ENCODE measurements around the gene FANCL.
"Not testable (repeated sequence)": the region's sequence is repeated elsewhere in the genome, so short reads cannot be mapped to it uniquely, and the experiment has no call there.

FANCL gene

DNA sequence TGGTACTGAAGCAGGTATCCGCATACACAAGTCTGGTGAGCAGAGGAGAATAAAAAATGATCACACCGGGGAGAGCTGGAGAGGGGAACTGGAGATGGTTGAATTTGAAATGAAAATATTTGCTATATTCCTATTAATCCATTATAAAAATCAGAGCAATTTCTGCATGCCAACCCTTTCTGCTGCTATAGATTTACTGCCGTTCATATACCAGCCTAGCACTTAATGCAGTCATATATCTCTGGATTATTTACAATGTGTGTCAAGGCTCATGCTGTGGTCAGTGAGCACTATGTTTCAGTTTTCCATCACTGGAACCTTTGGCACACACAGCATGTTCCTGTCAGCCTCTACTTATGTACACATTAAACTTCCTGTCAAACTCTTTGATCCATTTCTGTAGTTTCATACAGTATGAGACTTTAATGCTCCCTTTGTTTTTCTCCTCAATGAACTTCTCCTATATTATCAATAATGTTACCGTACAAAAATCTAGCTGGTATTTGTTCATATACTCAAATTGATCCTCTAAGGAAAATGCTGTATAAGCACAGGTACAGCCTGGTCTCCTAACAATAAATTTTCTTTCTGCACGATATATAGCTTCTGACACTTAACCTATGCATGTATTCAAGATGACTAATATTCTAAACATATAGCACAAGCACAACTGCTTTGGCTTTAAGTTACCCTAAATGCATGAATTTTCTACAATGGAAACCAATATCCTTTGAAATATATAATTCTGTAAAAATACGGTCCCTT lies 36.7 kb downstream of the FANCL start:
- Histone ChIP-seq H3K27ac (ENCODE audit: low read depth, low read length, severe bottlenecking) (no peak overlapping the region), H3K4me3 (ENCODE audit: extremely low read depth, insufficient read depth, low read length, poor library complexity, severe bottlenecking) (no peak overlapping the region), H3K9me3 (ENCODE audit: control insufficient read depth, low read length) (no peaks in the 10 kb centered on the region), H3K4me1 (ENCODE audit: control insufficient read depth, insufficient read depth, low read length, poor library complexity, severe bottlenecking) (no peaks in the 10 kb centered on the region), H3K36me3 (ENCODE audit: control insufficient read depth, insufficient read depth, low read length) (no peaks in the 10 kb centered on the region)
- 92 to 100% methylated on average over 2 of the region's 6 CpGs for WGBS, 2 experiments (ENCODE audit: insufficient coverage in 2 of 2)

DNA sequence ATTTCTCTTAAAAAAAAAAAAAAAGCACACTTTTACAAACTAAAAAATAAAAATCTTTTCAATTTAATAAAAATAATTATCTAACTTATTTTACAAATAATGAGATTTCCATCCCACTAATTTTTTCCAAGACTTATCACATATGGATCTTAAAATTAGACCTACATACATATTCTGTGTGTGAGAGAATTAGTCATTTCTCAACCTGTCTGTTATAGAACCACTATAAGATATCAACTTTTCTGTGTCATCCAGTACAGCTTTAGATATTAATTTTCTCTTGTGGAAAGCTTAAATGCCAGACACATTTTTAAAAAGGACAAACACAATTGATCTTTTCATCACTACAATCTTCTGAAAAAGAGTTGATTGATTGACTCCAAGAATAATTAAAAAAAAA lies 38.1 kb downstream of the FANCL start:
- H3K27ac ChIP-seq (ENCODE audit: low read depth, low read length, severe bottlenecking) = no peak overlapping the region
- H3K4me1 ChIP-seq (ENCODE audit: control insufficient read depth, insufficient read depth, low read length, poor library complexity, severe bottlenecking) = no peaks in the 10 kb centered on the region
- no peaks in the 10 kb centered on the region for H3K9me3 ChIP-seq (ENCODE audit: control insufficient read depth, low read length)
- no peak overlapping the region for H3K4me3 ChIP-seq (ENCODE audit: extremely low read depth, insufficient read depth, low read length, poor library complexity, severe bottlenecking)
- no peaks in the 10 kb centered on the region for H3K36me3 ChIP-seq (ENCODE audit: control insufficient read depth, insufficient read depth, low read length)

DNA sequence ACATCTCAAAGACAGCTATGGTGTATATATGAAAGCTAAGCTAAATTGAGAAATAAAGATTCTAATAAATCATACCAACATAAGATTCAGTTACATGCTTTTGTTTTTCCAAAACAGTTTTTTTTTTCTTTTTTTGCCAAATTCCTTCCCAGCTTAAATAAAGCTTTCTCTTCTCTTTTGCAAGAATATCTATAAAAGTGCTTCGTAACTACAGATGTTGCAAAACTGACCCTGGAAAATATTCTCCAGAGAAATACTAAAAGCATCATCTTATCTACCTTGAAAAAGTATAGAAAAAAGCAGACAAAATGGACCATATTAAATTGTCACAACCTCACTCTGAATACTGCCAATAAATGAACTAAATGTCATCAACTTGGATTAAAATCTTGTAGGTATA lies 38.7 kb downstream of the FANCL start:
- no peaks in the 10 kb centered on the region for H3K9me3 ChIP-seq (ENCODE audit: control insufficient read depth, low read length)

GRCh38 chr2:58197894-58198293 lies 43.2 kb downstream of the FANCL start:
- no peaks in the 10 kb centered on the region for H3K36me3 ChIP-seq (ENCODE audit: control insufficient read depth, insufficient read depth, low read length)
- H3K4me3 ChIP-seq (ENCODE audit: extremely low read depth, insufficient read depth, low read length, poor library complexity, severe bottlenecking) = no peak overlapping the region
- H3K9me3 ChIP-seq (ENCODE audit: control insufficient read depth, low read length) = no peaks in the 10 kb centered on the region
- H3K27ac ChIP-seq (ENCODE audit: low read depth, low read length, severe bottlenecking) = no peak overlapping the region
- no peaks in the 10 kb centered on the region for H3K4me1 ChIP-seq (ENCODE audit: control insufficient read depth, insufficient read depth, low read length, poor library complexity, severe bottlenecking)
- WGBS, 2 experiments (ENCODE audit: insufficient coverage in 2 of 2) = 57 to 90% methylated on average over 1 of the region's 2 CpGs

More for the DNA sequence above, 38.7 kb downstream of the FANCL start:
- Histone ChIP-seq H3K27ac (ENCODE audit: low read depth, low read length, severe bottlenecking) (no peak overlapping the region), H3K4me3 (ENCODE audit: extremely low read depth, insufficient read depth, low read length, poor library complexity, severe bottlenecking) (no peak overlapping the region), H3K36me3 (ENCODE audit: control insufficient read depth, insufficient read depth, low read length) (no peaks in the 10 kb centered on the region), H3K4me1 (ENCODE audit: control insufficient read depth, insufficient read depth, low read length, poor library complexity, severe bottlenecking) (no peaks in the 10 kb centered on the region)
- 100% methylated on average over 1 of the region's 1 CpG; no CpG with 5 or more reads in 1 of the 2 experiments for WGBS, 2 experiments (ENCODE audit: insufficient coverage in 2 of 2)

DNA sequence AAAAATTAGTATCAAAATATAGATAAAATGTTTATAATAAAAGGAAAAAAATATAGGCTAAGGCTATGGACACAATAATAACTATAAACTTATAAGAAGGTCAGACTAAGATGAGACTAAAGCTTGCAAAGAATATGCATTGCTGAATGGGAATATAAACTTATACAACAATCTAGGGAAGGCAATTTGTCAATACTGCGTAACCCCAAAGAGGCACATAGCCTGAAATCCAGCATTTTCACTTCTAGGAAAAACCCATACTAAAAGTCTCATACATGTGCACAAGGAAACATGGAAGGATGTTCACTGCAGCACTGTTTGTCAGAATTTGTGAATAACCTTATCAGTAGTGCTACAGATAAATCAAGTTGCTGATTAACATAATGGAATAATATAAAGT lies 45.5 kb downstream of the FANCL start:
- Histone ChIP-seq H3K4me3 (ENCODE audit: extremely low read depth, insufficient read depth, low read length, poor library complexity, severe bottlenecking) (no peak overlapping the region), H3K4me1 (ENCODE audit: control insufficient read depth, insufficient read depth, low read length, poor library complexity, severe bottlenecking) (no peaks in the 10 kb centered on the region), H3K9me3 (ENCODE audit: control insufficient read depth, low read length) (no peaks in the 10 kb centered on the region), H3K36me3 (ENCODE audit: control insufficient read depth, insufficient read depth, low read length) (no peaks in the 10 kb centered on the region), H3K27ac (ENCODE audit: low read depth, low read length, severe bottlenecking) (no peak overlapping the region)
- WGBS, 2 experiments (ENCODE audit: insufficient coverage in 2 of 2) = no CpG with 5 or more reads among the region's 1 CpG

GRCh38 chr2:58194458-58194857 lies 46.7 kb downstream of the FANCL start:
- Histone ChIP-seq H3K4me3 (ENCODE audit: extremely low read depth, insufficient read depth, low read length, poor library complexity, severe bottlenecking) (no peak overlapping the region), H3K36me3 (ENCODE audit: control insufficient read depth, insufficient read depth, low read length) (no peaks in the 10 kb centered on the region), H3K9me3 (ENCODE audit: control insufficient read depth, low read length) (no peaks in the 10 kb centered on the region), H3K27ac (ENCODE audit: low read depth, low read length, severe bottlenecking) (no peak overlapping the region), H3K4me1 (ENCODE audit: control insufficient read depth, insufficient read depth, low read length, poor library complexity, severe bottlenecking) (no peaks in the 10 kb centered on the region)
- WGBS, 2 experiments (ENCODE audit: insufficient coverage in 2 of 2) = 80 to 88% methylated on average over 1 of the region's 2 CpGs

DNA sequence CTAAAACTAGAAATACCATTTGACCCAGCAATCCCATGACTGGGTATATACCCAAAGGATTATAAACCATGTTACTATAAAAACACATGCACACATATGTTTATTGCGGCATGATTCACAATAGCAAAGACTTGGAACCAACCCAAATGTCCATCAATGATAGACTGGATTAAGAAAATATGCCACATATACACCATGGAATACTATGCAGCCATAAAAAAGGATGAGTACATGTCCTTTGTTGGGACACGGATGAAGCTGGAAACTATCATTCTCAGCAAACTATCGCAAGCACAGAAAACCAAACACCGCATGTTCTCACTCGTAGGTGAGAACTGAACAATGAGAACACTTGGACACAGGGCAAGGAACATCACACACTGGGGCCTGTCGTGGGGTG lies 54.1 kb downstream of the FANCL start:
- not testable (repeated sequence) for H3K27ac ChIP-seq (ENCODE audit: low read depth, low read length, severe bottlenecking)
- 94 to 100% methylated on average over 2 to 5 of the region's 6 CpGs for WGBS, 2 experiments (ENCODE audit: insufficient coverage in 2 of 2)

DNA sequence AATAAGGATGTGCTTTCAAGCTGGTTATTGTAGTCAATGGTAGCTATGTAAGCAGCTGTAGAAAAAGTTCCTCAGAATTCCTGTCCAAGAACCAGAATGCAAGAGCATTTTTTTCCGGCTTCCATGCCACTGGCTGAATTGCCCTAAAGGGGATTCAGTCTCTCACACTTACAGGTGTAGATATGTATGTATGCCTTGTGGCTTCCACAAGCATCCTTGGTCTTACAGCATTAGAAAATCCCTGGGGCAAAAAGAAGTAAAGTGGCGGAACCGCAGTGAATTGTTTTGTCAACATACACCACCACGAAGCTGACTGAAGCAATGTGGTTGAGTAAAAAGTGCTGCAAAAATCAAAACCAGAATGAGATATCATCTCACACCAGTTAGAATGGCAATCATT lies 54.6 kb downstream of the FANCL start:
- Histone ChIP-seq H3K27ac (ENCODE audit: low read depth, low read length, severe bottlenecking) (no peak overlapping the region), H3K9me3 (ENCODE audit: control insufficient read depth, low read length) (no peaks in the 10 kb centered on the region), H3K4me3 (ENCODE audit: extremely low read depth, insufficient read depth, low read length, poor library complexity, severe bottlenecking) (no peak overlapping the region), H3K36me3 (ENCODE audit: control insufficient read depth, insufficient read depth, low read length) (peaks cover 5% of the 10 kb centered on the region), H3K4me1 (ENCODE audit: control insufficient read depth, insufficient read depth, low read length, poor library complexity, severe bottlenecking) (no peaks in the 10 kb centered on the region)
- WGBS, 2 experiments (ENCODE audit: insufficient coverage in 2 of 2) = no CpG with 5 or more reads among the region's 4 CpGs

More for the DNA sequence above, 54.1 kb downstream of the FANCL start:
- not testable (repeated sequence) for H3K36me3 ChIP-seq (ENCODE audit: control insufficient read depth, insufficient read depth, low read length); H3K4me3 ChIP-seq (ENCODE audit: extremely low read depth, insufficient read depth, low read length, poor library complexity, severe bottlenecking); H3K9me3 ChIP-seq (ENCODE audit: control insufficient read depth, low read length); H3K4me1 ChIP-seq (ENCODE audit: control insufficient read depth, insufficient read depth, low read length, poor library complexity, severe bottlenecking)

- Histone ChIP-seq H3K27ac (ENCODE audit: low read depth, low read length, severe bottlenecking) (no peak overlapping the region), H3K4me3 (ENCODE audit: extremely low read depth, insufficient read depth, low read length, poor library complexity, severe bottlenecking) (no peak overlapping the region), H3K36me3 (ENCODE audit: control insufficient read depth, insufficient read depth, low read length) (peaks cover 3% of the 10 kb centered on the region), H3K9me3 (ENCODE audit: control insufficient read depth, low read length) (no peaks in the 10 kb centered on the region), H3K4me1 (ENCODE audit: control insufficient read depth, insufficient read depth, low read length, poor library complexity, severe bottlenecking) (no peaks in the 10 kb centered on the region)
- WGBS, 2 experiments (ENCODE audit: insufficient coverage in 2 of 2) = no CpG with 5 or more reads among the region's 1 CpG
Observed at GRCh38 chr2:58182527-58182926, 58.6 kb downstream of the FANCL start.

GRCh38 chr2:58180635-58181034 lies 60.5 kb downstream of the FANCL start:
- WGBS, 2 experiments (ENCODE audit: insufficient coverage in 2 of 2) = 80% methylated on average over 1 of the region's 5 CpGs; no CpG with 5 or more reads in 1 of the 2 experiments
- Histone ChIP-seq H3K36me3 (ENCODE audit: control insufficient read depth, insufficient read depth, low read length) (peaks cover 3% of the 10 kb centered on the region), H3K9me3 (ENCODE audit: control insufficient read depth, low read length) (no peaks in the 10 kb centered on the region), H3K4me1 (ENCODE audit: control insufficient read depth, insufficient read depth, low read length, poor library complexity, severe bottlenecking) (no peaks in the 10 kb centered on the region), H3K27ac (ENCODE audit: low read depth, low read length, severe bottlenecking) (no peak overlapping the region), H3K4me3 (ENCODE audit: extremely low read depth, insufficient read depth, low read length, poor library complexity, severe bottlenecking) (no peak overlapping the region)

- H3K4me3 ChIP-seq (ENCODE audit: extremely low read depth, insufficient read depth, low read length, poor library complexity, severe bottlenecking); H3K27ac ChIP-seq (ENCODE audit: low read depth, low read length, severe bottlenecking); H3K4me1 ChIP-seq (ENCODE audit: control insufficient read depth, insufficient read depth, low read length, poor library complexity, severe bottlenecking); H3K36me3 ChIP-seq (ENCODE audit: control insufficient read depth, insufficient read depth, low read length); H3K9me3 ChIP-seq (ENCODE audit: control insufficient read depth, low read length): not testable (repeated sequence)
- no CpG with 5 or more reads among the region's 3 CpGs for WGBS, 2 experiments (ENCODE audit: insufficient coverage in 2 of 2)
Observed at GRCh38 chr2:58180175-58180574, 61.0 kb downstream of the FANCL start.
